Raji (cell line): ENCODE data around the gene MAP6.

Experiments
- POLR2A ChIP-seq: IDR thresholded peaks from 2 replicates; pipeline ENCODE4 v1.6.1; 2011; ENCODE audit warnings: low read depth, low read length, control low read depth; ENCODE audit not compliant: insufficient read depth

The MAP6 gene

GRCh38 chr11:75561426-75562047 is 107.3 kb downstream of the MAP6 start:
- TF ChIP-seq POLR2A, result no peak

- no peak for TF ChIP-seq POLR2A
Observed at GRCh38 chr11:75560644-75561043, 108.2 kb downstream of the MAP6 start.

- TF ChIP-seq POLR2A, result no peak
Observed at GRCh38 chr11:75558939-75559843, 109.6 kb downstream of the MAP6 start.

GRCh38 chr11:75557666-75558494 is 111.0 kb downstream of the MAP6 start:
- no peak for TF ChIP-seq POLR2A

- no peak for TF ChIP-seq POLR2A
Observed at GRCh38 chr11:75556275-75556674, 112.6 kb downstream of the MAP6 start.

- TF ChIP-seq POLR2A, result no peak
Observed at GRCh38 chr11:75555079-75555811, 113.6 kb downstream of the MAP6 start.

GRCh38 chr11:75554258-75555022 is 114.4 kb downstream of the MAP6 start:
- TF ChIP-seq POLR2A, result no peak

GRCh38 chr11:75553889-75554257 is 115.0 kb downstream of the MAP6 start:
- no peak for TF ChIP-seq POLR2A

GRCh38 chr11:75553182-75553581 is 115.7 kb downstream of the MAP6 start:
- no peak for TF ChIP-seq POLR2A

GRCh38 chr11:75549370-75549958 is 119.4 kb downstream of the MAP6 start:
- TF ChIP-seq POLR2A, result no peak

- TF ChIP-seq POLR2A, result no peak
Observed at GRCh38 chr11:75548595-75549272, 120.1 kb downstream of the MAP6 start.

- TF ChIP-seq POLR2A, result no peak
Observed at GRCh38 chr11:75547617-75548058, 121.2 kb downstream of the MAP6 start.

- TF ChIP-seq POLR2A, result no peak
Observed at GRCh38 chr11:75547177-75547576, 121.7 kb downstream of the MAP6 start.
